Stimulated activated CD8-positive, alpha-beta memory T cell treated with anti-CD3 and anti-CD28 coated beads, Interleukin-4, amount 100 ng/mL, for 48 hours (primary cell): ENCODE measurements around the gene LCE1A.

ENCODE experiments used
- DNase-seq: peaks from one replicate; pipeline ENCODE4 v3.0.0-alpha.2; 2020

The LCE1A gene

DNA sequence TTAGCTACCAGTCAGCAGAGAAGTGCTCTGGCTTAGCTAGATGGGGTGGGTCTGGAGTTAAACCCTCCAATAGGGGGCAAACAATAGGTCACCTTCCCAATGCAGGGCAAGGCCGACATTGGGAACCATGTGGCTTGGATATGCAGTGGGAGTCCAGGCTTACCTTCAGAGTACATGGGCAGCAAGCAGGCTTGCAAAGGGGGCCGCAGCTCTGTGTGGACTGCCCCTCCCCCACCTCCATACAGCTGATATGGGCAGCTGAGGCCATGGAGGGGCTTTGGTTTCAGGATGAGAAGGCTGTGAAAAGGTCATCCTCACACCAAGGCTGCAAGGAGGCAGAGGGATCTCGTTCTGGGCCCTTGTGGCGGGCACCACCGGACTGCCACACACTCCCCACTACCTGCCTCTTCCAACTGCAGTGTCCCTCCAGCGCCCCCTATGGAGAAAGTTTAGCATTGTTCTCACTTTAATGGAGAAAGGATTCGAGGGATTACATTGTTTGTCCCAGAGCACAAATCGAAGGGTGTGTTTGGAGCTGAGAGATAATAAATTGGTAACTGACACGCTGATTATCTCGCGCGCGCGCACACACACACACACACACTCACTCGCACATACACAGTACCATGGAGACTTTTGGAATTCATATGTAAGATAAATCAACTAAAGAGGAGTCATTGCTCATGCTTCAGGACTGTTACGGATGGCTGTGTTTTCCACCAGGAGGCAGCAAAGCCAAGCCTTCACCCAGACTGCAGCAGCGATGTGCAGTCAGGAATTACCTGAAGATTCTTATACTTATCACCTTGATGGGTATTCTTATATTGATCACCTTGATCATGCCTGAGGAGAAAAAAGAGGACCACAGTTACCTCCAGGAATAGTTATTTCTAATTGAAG is 43.8 kb downstream of the LCE1A start:
- no peak for DNase-seq

DNA sequence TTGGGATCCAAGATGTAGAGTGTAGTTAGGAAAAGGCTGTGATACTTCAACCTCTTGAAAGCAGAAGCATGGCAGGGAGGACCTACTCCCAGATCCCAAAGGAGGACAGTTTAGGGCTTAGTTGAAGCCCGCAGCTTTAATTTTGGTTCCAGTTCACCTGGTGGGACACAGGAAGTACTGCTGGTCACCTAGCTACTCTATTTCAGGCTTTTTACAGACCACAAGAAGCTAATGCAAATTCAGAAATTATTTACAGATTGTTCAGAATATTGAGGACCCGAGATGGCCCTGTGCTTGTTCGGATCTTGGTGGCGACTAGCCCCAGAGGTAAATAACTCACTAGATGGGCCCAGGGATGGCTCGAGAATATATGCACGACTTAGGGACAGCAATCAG is 44.5 kb downstream of the LCE1A start:
- DNase-seq, result no peak

GRCh38 chr1:152873495-152873894 is 46.2 kb downstream of the LCE1A start:
- no peak for DNase-seq

- no peak for DNase-seq
These were observed 49.6 kb downstream of the LCE1A start for GRCh38 chr1:152876827-152877226.
